GM12891 (cell line): Measurements from ENCODE around the gene NKX1-2.

Source experiments
- DNase-seq: peaks from one replicate; pipeline ENCODE4 v3.0.0; 2011; ENCODE audit warnings: low spot score; ENCODE audit not compliant: insufficient read length
- FAIRE-seq: peaks from 2 replicates; lab custom pipeline; 2011; peaks lifted over from hg19 to GRCh38; lab: Jason Lieb, UNC
- PAX5 ChIP-seq: IDR thresholded peaks from 2 replicates; pipeline ENCODE4 v1.6.1; 2011; ENCODE audit warnings: low read length, moderate library complexity, mild to moderate bottlenecking; ENCODE audit not compliant: insufficient read depth, severe bottlenecking
- POLR2A ChIP-seq: IDR thresholded peaks from 2 replicates; pipeline ENCODE4 v1.6.1; 2011; ENCODE audit warnings: low read depth, low read length, control low read depth
- POLR2AphosphoS5 ChIP-seq: IDR thresholded peaks from 2 replicates; pipeline ENCODE4 v1.6.1; 2011; ENCODE audit warnings: low read depth, low read length, control low read depth
- POU2F2 ChIP-seq: IDR thresholded peaks from 2 replicates; pipeline ENCODE4 v1.6.1; 2011; ENCODE audit warnings: low read depth, mild to moderate bottlenecking, control low read depth, low read length, moderate library complexity
- SPI1 ChIP-seq: IDR thresholded peaks from 2 replicates; pipeline ENCODE4 v1.6.1; 2011; ENCODE audit warnings: low read depth, low read length, control low read depth
- TAF1 ChIP-seq: IDR thresholded peaks from 2 replicates; pipeline ENCODE4 v1.6.1; 2011; ENCODE audit warnings: low read depth, low read length, control low read depth

NKX1-2 gene

DNA sequence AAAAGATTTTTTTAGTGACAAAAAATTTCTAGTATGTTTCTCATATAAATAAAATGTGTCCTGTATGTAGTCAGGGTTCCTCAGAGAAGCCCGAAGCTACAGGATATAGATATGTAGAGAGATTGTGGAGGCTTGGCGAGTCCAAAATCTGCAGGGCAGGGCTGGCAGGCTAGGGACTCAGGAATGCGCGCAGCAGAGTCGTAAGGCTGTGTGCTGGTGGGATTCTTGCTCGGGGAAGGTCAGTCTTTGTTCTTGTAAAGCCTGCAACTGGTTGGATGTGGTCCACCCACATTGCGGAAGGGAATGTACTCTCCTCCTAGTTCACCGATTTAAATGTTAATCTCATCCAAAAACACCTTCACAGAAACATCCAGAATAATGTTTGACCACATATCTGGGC, 42.4 kb upstream of the NKX1-2 start:
- no peak for FAIRE-seq

DNA sequence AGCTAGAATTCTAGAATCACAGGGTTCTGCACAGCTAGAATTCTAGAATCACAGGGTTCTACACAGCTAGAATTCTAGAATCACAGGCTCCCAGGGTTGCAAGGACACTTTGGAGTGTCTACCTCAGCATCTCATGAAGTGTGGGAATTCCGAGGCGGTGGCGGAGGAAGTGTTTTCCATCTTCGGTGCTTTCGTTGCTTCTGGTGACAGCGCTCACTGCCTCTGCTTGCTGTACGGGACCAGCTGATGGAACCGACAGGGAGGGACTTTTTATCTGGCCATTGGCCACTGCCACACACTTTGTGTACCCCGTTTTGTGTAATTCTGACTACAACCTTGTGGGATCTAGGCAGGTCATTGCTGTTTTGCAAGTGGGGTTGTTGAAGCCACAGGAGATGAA, 41.3 kb upstream of the NKX1-2 start:
- DNase-seq, result no peak
- FAIRE-seq, result no peak
- no peak for TF ChIP-seq POLR2AphosphoS5
- no peak for TF ChIP-seq PAX5
- TF ChIP-seq POLR2A, result no peak
- TF ChIP-seq POU2F2, result no peak
- TF ChIP-seq TAF1, result no peak
- TF ChIP-seq SPI1, result no peak

More for the DNA sequence above, 42.4 kb upstream of the NKX1-2 start:
- TF ChIP-seq POLR2A, result no peak
- TF ChIP-seq SPI1, result no peak
- TF ChIP-seq POLR2AphosphoS5, result no peak
- TF ChIP-seq POU2F2, result no peak
- TF ChIP-seq TAF1, result no peak
- TF ChIP-seq PAX5, result no peak
- no peak for DNase-seq

DNA sequence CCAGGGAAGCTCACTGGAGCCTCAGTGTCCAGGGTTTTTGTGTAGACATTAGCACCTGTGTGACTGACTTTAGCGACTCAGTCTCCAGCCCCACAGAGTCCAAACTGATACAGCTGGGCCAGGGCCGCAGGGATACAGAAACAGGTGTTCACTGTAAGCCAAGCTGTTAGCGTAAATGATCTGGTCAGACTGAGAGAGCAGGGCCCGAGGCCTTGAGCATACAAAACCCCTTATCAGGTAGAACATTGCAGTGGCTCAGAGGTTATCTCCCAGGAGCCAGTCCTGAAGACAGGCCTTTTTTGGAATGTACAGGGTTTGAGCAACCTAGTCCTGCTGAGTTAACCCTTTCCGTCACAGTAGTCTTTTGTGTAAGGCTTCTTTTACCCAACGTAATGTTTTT, 36.8 kb upstream of the NKX1-2 start:
- TF ChIP-seq SPI1 (no peak), TAF1 (no peak), POLR2AphosphoS5 (no peak), PAX5 (no peak), POLR2A (no peak), POU2F2 (no peak)
- DNase-seq (no peak), FAIRE-seq (no peak)

DNA sequence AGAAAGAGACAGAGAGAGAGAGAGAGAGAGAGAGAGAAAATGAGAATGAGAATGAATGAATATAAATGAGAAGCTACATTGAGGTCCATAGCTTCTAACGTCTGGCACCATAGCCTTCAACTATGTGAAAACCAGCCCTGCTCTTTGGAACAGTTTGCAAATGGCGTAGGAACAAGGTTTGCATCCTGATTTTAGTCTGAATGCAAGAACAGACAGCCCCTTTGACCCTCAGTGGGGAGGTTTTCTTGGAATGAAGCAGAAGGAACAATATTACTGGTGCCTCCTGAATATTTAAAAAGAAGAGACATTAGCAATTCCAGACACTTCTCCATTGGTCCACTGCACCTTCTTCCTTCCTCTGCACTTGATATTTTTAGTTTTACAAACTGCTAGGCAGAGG, 34.8 kb upstream of the NKX1-2 start:
- no peak for DNase-seq
- no peak for TF ChIP-seq POLR2A
- TF ChIP-seq POU2F2, result no peak
- no peak for TF ChIP-seq SPI1
- TF ChIP-seq TAF1, result no peak
- no peak for TF ChIP-seq PAX5
- no peak for TF ChIP-seq POLR2AphosphoS5
- FAIRE-seq, result no peak

DNA sequence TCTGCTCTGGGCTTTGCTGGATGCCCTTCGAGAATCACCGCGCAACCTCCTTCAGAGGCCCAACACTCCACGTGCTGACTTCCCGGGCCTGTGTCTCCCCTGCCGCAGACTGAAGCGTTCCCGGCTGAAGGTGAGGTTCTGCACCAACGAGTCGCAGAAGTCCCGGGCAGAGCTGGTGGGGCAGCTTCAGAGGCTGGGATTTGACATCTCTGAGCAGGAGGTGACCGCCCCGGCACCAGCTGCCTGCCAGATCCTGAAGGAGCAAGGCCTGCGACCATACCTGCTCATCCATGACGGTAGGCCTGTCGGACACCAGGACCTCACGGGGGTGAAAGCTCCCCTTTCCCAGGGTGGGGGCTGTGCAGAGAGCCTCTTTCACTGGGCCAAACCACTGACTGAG, 34.2 kb upstream of the NKX1-2 start:
- TF ChIP-seq PAX5 (no peak), POLR2AphosphoS5 (no peak), POLR2A (no peak), TAF1 (no peak)
- FAIRE-seq, result no peak
- no peak for DNase-seq

DNA sequence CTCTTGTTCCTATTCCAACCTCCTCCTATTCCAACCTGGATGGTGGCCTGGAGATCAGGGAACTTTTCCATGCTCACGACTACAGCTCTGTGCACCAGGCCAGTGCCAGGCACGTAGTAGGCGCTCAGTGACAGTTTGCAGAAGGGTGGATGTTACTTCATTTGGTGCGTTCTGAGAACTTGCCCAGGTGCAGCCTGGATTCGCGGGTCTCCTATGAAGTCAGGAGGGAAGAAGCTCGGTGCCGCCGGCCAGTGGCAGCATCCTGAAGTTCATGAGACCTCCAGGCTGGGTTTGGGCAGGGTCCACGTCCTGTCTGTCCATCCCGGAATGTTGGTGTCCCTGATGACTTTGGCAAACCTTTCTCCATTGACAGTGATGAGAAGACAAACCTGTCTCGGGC, 33.0 kb upstream of the NKX1-2 start:
- DNase-seq (no peak), FAIRE-seq (no peak)
- TF ChIP-seq POLR2A (no peak), POLR2AphosphoS5 (no peak), PAX5 (no peak), TAF1 (no peak), SPI1 (no peak), POU2F2 (no peak)

DNA sequence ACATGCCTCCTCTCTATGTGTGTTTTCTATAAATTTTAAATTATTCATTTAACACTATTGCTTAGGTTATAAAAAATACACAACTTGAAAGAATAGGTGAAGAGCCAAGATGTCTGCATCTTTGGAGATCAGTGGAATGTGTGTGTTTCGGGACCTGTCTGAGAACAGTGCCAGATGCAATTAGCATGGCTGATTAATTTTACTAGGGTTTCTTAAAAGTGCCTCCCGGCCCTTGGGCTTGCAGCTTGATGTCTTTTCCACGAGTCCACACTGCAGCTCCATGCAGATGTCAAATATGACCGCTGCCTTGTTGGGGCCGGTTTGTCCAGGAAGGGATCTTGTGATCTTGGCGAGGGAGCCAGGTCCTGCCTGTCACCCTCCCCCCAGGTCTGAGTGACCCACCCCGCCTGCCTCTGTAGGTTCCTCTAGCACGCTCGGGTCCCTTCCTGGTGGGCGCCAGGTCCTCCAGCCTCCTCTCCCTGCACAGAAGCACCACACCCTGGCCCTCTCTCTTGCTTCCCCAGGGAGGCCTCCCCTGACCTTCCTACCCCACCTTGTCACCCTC, 32.5 kb upstream of the NKX1-2 start:
- FAIRE-seq (no peak), DNase-seq (no peak)
- TF ChIP-seq POU2F2 (no peak), POLR2AphosphoS5 (no peak), TAF1 (no peak), SPI1 (no peak), POLR2A (no peak), PAX5 (no peak)

DNA sequence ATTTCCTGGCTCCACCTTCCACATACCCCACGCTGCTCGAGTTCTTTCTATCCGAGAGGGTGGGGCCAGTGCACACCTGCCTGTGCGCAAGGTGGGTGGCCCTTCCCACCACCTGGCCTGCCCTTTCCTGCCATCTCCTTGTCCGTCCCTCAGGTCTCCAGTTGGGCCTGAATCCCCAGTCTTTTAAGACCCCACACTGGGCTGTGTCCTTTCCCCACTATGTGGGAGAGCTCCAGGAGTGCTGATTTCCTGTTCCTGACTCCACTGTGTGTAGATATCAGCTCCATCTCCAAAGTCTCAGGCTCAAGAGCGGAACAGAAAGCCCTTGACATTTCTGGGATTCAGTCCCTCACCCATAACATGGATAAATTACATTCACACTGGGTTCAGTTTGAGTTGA, 31.9 kb upstream of the NKX1-2 start:
- no peak for DNase-seq
- no peak for FAIRE-seq
- TF ChIP-seq POU2F2, result no peak
- TF ChIP-seq PAX5, result no peak
- no peak for TF ChIP-seq POLR2A
- no peak for TF ChIP-seq SPI1
- TF ChIP-seq POLR2AphosphoS5, result no peak
- TF ChIP-seq TAF1, result no peak

DNA sequence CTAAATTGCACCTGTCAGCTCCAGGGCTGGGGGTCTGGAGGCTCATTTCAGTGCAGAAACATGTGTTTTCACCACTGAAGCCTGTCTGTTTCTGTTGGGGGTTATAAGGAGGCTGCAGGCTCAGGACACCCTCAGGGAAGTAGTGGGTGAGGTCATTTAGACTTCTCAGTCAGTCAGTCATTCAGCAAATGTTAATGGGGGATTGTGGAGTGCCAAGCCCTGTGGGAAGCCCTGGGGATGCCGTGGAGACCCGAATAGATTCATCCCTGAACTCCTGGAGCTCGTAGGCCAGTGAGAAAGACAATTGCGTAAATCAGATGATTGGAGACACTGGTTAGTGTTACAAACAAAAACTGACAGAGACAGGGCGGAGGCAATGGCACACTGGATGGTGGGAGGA, 31.0 kb upstream of the NKX1-2 start:
- DNase-seq, result no peak
- no peak for FAIRE-seq
- no peak for TF ChIP-seq POLR2AphosphoS5
- no peak for TF ChIP-seq PAX5
- no peak for TF ChIP-seq POLR2A
- no peak for TF ChIP-seq SPI1
- no peak for TF ChIP-seq TAF1
- no peak for TF ChIP-seq POU2F2

DNA sequence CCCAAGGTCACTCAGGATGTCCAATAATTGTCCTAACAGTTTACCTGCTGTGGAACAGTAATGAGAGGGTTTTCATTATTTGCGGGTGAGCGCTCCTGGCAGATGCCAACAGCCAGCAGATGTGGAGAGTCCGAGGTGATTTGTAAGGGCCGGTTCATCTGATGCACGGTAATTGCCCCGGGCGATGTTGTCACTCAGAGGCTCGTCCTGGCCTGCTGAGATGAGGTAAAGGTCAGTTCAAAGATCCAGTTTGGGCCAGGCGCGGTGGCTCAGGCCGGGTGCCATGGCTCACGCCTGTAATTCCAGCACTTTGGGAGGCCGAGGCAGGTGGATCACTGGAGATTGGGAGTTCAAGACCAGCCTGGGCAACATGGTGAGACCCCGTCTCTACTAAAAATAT, 28.7 kb upstream of the NKX1-2 start:
- FAIRE-seq (no peak), DNase-seq (no peak)
- TF ChIP-seq PAX5 (no peak), SPI1 (no peak), POLR2A (no peak), POLR2AphosphoS5 (no peak), TAF1 (no peak), POU2F2 (no peak)
